ENCODE measurements around the gene TFB1M.
"Not testable (repeated sequence)": the region's sequence is repeated elsewhere in the genome, so short reads cannot be mapped to it uniquely, and the experiment has no call there.

TFB1M gene

GRCh38 chr6:155237613-155238012, 76.7 kb downstream of the TFB1M start:
- DNase-seq (ENCODE audit: low spot score), result no peak

DNA sequence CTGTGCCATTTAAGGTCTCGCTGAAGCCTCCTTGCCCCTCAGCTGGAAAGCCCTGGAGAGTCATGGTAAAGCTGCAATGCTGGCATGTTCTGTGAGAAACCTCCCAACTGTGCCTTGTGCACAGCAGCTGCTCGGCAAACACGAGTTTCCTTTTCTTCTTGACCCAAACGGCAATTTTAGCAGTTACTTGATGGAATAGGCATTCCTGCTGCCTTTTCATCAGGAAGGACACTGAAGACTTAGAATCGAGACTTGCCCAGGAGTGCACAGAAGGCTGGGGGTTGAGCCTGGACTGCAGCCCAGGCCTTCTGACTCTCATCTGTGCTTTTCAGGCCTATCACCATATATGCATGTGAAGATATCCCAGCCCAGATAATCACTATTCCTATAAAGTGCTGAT, 79.2 kb downstream of the TFB1M start:
- no peak for DNase-seq (ENCODE audit: low spot score)

DNA sequence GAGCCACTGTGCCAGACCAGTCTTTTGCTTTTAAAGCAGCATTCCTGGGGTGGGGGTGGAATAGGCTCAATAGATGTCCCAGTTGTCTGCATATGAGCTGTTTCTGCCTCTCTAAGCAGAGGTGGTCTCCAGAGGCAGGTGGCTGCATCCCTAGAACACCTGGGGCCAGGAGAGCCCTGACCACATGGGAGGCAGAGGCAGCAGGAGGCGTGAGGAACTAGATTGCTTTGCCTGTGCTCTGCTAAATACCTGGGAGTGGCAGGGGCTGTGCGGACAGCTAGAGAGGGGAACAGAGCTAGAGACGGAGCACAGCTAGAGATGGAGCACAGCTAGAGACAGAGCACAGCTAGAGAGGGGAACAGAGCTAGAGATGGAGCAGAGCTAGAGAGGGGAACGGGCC, 79.6 kb downstream of the TFB1M start:
- DNase-seq (ENCODE audit: low spot score), result no peak

DNA sequence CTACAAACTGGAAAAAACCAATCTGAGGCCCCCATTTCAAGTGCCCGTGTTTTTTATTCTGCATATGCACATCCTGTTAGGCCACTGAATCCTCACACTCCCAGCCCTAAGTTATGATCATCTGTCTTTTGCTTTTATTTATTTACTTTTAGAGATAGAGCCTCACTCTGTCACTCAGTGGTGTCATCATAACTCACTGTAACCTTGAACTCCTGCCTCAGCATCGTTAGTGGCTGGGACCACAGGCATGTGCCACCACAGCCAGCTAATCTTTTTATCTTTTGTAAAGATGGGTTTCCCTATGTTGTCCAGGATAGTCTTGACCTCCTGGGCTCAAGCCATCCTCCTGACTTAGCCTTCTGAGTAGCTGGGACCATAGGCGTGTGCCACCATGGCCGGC, 80.1 kb downstream of the TFB1M start:
- no peak for DNase-seq (ENCODE audit: low spot score)

DNA sequence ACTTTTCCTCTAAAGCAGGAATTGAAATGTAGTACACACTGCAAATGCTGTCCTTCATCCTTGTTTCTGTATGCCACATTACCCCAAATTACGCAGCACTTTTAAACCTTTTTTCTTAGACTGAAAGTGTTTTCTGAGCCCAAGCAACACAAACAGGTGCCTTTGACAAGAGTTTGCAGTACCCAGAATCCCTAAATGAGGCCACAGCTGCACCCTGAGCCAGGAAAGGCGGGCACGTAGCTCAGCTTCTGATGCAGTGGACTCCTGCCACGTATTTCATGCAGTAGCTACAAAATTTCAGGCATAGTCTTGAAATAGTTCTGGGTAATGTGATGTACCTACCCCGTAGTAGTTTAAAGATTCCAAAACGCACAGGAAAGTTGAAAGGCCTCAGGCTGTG, 81.4 kb downstream of the TFB1M start:
- DNase-seq (ENCODE audit: low spot score), result no peak

GRCh38 chr6:155230975-155231374, 83.3 kb downstream of the TFB1M start:
- not testable (repeated sequence) for DNase-seq (ENCODE audit: low spot score)

DNA sequence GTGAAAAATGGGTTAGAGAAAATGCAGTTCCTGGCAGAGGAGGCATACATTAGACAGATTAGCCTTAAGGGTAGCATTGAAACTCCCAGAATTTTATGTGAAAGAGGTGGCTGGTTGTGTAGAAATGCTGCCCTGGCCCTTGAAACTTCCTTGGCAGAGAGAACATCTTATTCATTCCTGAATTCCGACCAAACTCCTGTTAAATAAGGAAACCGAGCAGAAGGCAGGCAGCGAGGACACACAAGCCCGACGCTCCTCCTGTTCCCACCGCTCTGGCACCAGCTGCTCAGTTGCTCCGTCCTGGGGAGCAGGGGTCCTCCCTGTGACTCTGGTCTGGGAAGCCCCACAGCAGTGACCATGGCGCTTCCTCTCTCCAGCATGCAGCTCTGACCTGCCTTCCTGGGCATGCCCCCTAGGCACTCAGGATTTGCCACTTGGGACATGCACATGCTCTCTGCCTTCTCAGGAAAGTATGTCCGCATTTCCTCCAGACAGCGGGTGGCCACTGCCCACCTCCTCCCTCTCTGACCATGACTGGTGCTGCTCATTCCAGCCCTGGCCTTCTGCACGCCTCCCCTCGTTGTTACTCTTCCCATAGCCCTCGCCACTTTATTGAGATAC, 85.6 kb downstream of the TFB1M start:
- no peak for DNase-seq (ENCODE audit: low spot score)

DNA sequence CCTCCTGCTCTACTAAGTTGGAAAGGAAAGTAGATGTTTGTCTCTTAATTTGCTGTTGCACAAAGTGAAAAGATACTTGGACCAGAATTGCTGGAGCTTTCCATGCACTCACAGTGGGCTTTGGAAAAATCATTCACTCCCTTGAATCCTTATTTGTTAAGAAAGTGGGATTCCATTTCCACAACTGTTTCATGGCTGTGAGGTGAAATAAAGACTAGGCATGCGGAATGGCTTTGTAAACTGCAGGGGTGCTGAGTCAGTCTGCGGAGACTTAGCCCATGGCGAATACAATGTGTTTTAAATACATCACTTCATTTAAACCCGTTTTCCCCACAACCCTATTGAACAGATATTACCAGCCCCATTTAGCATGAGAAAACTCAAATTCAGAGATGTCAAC, 87.2 kb downstream of the TFB1M start:
- no peak for DNase-seq (ENCODE audit: low spot score)

DNA sequence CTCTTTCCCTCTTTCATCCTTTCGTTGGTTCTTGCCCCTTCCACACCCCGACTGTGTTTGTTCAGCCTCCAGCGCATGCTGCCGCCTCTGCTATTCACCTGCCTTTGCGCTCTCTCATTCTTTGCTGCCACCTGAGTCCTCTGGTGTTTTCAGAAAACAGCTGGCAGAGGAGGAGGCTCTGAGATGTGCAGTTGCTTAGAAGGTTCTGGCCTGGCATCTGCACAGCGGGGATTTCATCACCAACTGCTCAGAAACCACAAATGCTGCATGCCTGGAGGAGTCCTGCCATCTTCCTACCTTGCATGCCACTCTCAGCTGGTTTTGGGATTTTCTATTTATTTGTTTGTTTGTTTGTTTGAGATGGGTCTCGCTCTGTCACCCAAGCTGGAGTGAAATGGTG, 89.7 kb downstream of the TFB1M start:
- no peak for DNase-seq (ENCODE audit: low spot score)

GRCh38 chr6:155223646-155224451, 90.4 kb downstream of the TFB1M start:
- peak; percentile 47 for DNase-seq (ENCODE audit: low spot score)

DNA sequence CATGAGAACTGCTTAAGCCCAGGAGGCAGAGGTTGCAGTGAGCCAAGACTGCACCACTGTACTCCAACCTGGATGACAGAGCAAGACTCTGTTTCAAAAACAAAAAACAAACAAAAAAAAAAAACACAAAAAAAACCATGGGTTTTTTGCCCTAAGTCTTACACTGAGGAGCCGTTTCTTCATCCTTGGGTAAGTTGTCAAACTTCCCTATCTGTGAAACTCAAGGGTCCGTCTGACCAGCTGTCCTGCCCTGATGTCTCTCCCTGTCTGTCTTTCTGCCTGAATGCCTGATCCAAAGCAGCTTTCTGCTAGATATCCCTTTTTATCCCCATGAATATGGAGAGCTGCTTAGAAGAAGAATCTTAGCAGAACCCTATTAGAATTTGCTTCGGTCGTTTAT, 91.8 kb downstream of the TFB1M start:
- DNase-seq (ENCODE audit: low spot score), result no peak

- DNase-seq (ENCODE audit: low spot score), result no peak
Observed at GRCh38 chr6:155221086-155221485, 93.2 kb downstream of the TFB1M start.

DNA sequence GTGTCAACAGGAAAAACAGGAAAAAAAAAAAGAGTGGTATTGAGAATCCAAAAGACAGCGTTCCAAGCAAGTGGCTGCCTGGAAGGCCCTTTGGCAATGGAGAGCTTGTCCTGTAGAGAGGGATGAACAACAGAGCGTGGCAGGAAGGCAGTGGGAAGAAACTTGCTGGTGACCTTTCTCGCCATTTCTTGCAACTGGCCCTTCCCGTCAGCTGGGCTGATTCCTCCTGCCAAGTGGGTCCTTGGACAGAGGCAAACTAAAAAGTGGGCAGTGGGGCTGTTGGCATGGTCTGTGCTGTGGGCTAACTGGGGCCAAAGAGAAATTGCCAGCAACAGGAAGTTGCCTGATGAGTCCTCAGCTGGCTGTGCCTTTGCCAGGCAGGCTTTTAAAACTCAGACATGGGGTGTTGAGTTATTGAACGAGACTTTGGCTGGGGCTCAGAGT, 94.4 kb downstream of the TFB1M start:
- no peak for DNase-seq (ENCODE audit: low spot score)

- DNase-seq (ENCODE audit: low spot score), result no peak
Observed at GRCh38 chr6:155219299-155219698, 95.0 kb downstream of the TFB1M start.

DNA sequence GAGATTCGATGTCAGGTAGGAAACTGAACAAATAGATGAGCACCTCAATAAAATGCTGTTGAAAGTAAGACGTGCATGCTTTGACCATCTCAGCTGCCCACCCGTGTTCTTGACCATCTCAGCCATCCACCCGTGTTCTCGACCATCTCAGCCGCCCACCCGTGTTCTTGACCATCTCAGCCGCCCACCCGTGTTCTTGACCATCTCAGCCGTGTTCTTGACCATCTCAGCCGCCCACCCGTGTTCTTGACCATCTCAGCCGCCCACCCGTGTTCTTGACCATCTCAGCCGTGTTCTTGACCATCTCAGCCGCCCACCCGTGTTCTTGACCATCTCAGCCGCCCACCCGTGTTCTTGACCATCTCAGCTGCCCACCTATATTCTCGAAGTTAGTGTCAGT, 95.6 kb downstream of the TFB1M start:
- DNase-seq (ENCODE audit: low spot score), result not testable (repeated sequence)

- no peak for DNase-seq (ENCODE audit: low spot score)
Observed at GRCh38 chr6:155216312-155217046, 97.8 kb downstream of the TFB1M start.

DNA sequence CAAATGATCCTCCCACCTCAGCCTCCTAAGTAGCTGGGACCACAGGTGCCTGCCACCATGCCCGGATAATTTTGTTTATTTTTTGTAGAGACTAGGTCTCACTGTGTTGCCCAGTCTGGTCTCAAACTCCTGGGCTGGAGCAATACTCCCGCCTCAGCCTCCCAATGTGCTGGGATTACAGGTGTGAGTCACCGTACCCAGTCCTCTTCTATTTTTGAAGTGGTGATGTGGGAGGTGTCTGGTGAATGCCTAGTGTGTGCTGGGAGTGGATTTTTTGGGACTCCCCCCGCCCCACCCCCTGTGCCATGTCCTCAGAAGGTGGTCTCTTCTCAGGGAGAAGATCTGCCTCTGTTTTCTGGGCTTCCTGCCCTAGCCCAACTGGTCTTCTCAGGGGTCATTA, 98.4 kb downstream of the TFB1M start:
- no peak for DNase-seq (ENCODE audit: low spot score)

DNA sequence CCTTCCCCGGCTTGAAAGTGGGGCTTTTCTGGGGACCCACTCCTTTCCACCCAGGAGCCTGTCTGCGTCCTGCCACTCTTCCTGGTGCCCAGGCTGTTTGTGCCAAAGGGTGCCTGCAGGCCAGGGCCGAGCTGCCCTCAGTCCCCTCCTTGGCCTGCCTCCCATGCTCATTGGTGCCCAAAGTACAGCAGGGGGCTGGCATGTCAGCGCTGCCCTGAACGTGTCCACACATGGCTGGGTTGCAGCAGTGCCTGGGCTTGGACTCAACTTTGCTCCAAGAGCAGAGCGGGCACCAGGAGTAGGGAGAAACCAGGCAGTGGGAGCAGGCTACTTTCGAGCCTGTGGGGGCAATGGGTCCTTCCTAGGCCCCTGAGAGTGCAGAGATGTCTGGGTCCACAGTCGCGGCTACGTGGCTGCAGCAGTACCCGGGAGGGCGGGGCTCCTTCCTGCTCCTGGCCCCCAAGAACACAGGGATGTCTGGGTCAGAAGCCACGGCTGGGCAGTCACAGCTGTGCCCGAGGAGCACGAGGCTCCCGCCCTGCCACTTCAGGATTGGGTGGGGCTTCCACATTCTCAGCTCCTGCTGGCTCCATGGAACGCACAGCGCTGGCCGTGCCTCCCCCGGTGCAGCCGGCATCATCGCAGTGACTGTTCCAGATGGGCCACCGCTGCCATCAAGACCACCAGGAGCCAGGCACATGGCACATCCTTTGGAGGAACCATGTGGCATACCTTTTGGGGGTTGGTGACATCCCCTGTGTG, 100.5 kb downstream of the TFB1M start:
- DNase-seq (ENCODE audit: low spot score), result no peak

DNA sequence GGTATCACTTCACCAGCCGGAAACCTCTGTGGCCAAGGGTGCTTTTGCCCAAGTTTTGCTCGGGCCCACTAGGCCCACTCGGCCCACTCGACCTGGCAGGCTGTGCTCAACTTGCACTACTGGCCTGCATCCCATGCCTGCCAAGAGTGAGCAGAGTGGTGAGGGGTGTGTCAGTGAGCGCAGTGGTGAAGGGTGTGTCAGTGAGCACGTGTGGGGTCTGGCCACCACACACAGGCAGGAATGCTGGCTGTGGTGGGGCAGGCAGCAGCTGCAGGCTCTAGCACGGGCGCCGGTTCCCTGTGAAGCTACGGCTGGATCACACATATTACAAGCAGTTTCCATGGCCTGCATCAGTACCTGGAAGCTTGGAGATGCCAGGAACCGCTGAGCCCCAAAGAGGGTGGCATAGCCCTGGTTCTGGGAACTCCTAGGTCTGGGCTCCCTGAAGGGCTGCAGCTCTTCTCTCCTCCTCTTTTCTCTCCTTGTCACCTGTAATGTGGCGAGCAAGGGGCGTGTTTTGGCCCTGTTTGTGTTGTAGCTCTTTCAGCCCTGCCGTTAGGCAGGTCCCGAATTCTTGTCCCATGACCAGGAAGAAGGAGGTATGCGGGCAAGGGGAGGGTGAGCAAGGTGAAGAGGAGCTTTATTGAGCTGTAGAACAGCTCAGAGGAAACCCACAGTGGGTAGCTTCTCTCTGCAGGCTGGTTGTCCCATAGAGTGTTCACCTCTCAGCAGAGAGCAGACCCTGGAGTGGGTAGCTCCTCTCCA, 101.5 kb downstream of the TFB1M start:
- DNase-seq (ENCODE audit: low spot score), result no peak

DNA sequence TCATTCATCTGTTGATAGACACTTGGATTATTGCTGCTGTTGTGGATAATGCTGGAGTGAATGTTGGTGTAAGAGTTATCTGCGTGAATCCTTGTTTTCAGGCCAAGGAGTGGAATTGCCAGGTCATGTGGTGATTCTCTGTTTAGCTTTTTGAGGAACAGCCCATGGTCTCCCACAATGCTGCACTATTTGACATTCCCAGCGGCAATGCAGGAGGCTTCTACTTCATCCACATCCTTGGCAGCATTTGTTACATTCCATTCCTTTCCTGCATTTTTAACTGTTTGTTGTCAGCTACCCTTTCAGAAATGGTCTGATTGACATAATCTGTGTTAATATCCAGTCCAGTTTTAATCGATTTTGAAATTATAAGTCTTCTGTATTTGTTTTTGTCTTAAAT, 102.2 kb downstream of the TFB1M start:
- DNase-seq (ENCODE audit: low spot score), result no peak

GRCh38 chr6:155207223-155207622, 107.1 kb downstream of the TFB1M start:
- no peak for DNase-seq (ENCODE audit: low spot score)
